Activated naive CD8-positive, alpha-beta T cell treated with anti-CD3 and anti-CD28 coated beads, Interleukin-2, amount 50 U/mL, for 16 hours (primary cell): ENCODE results near the gene PEX1.
"Not testable (repeated sequence)": the region's sequence is repeated elsewhere in the genome, so short reads cannot be mapped to it uniquely, and the experiment has no call there.

ENCODE experiments used
- DNase-seq: peaks from one replicate; pipeline ENCODE4 v3.0.0-alpha.2; 2020; ENCODE audit warnings: low read depth, low spot score

Gene PEX1

GRCh38 chr7:92504563-92504962 is 23.8 kb downstream of the PEX1 start:
- DNase-seq, result no peak

DNA sequence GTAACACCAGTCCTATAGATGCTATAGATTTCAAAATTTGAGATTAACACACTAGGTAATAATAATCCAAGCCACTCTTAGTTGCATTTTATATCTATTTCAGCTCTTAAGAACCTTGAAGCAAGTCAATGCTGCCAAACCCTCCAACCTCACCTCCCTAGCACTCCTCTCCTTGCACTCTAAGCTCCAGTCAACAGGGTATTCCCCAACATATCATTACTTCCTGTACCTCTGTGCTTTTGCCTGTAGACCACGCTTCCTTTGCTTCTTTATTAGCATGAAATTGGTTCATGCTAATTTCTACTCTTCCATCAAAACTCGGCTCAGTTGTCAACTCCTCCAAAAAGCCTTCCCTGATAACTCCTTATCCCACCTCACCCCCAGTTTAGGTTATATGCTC is 24.6 kb downstream of the PEX1 start:
- no peak for DNase-seq

GRCh38 chr7:92498557-92498956 is 29.8 kb downstream of the PEX1 start:
- DNase-seq, result no peak

- no peak for DNase-seq
Measured at GRCh38 chr7:92496876-92497275, 31.4 kb downstream of the PEX1 start.

- DNase-seq, result no peak
Measured at GRCh38 chr7:92489634-92490033, 38.7 kb downstream of the PEX1 start.

DNA sequence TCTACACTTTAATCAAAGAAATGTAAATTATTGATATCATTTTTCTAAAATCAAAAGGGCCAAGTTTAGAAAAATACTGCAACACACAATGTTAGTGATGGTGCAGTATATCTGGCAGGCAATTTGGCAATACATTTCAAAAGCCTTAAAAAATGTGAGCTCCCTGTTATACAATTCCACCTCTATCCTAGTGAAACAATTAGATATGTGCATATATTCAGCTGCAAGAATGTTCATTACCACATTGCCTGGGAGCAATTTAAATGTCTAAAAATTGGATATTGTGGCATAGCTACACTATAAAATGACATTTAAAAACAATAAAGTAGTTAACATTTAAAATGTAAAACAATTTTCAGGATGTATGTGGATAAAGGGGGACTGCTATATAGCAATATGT is 40.5 kb downstream of the PEX1 start:
- no peak for DNase-seq

DNA sequence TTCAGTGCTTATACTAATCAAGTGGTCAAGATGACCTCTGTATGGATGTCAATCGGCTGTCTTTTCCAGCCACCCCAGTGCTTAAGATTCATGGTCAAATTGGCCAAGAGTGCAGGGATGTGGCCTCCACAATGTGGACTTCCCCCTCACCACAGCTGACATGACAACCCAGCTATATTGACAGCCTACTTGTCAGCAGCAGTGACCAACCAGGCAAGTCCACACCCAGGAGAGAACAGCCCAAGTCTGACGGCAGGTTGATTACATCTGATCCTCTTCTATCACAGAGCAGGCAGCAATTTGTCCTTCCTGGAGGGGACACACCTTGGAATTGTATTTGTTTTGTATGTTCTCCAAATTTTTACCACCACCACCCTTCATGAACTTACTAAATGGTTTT is 42.3 kb downstream of the PEX1 start:
- DNase-seq, result no peak

DNA sequence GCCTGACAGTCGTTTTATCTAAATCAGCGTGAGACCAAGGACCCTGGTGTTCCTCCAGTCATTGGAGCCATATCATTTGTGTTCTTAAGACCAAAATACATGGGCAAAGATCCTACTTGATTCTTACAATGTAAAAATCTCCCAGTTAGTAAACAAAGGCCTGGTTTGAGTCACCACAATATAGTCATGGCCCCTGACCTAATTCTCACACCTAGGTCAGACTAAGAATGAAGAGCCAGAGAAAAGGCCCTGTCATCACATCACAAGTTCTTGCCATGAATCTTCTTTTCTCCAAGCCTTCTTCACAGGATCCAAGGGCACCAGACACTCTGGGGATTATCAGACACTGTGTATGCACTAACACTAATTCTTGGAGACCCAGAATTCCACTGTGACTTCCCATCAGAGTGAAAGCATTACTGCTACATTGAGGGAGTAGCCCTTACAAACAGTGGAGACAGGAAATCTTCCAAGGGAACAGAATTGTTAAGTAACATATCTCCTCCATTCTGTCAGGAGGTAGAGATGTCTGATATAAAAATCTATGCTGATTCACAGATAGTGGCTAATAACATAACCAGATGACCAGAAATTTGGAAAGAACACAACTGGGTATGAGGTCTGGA is 42.9 kb downstream of the PEX1 start:
- no peak for DNase-seq

DNA sequence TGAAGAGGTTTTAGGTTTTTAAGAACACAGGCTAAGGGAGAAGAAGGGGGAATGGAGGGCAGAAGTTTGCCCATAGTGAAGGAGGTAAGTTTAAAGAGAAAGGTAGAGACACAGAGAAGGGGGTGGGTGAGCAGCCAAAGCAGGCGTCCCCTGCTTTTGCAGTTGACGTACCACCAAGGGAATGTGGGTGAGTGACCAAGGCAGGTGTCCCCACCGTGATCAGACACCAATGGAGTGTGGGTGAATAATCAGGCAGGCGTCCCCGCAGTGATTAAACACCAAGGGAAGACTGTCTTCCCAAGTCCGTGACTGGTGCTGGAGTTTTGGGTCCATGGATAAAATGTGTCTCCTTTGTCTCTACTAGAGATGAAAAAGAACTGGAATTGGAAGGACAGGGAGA is 44.1 kb downstream of the PEX1 start:
- DNase-seq, result not testable (repeated sequence)

DNA sequence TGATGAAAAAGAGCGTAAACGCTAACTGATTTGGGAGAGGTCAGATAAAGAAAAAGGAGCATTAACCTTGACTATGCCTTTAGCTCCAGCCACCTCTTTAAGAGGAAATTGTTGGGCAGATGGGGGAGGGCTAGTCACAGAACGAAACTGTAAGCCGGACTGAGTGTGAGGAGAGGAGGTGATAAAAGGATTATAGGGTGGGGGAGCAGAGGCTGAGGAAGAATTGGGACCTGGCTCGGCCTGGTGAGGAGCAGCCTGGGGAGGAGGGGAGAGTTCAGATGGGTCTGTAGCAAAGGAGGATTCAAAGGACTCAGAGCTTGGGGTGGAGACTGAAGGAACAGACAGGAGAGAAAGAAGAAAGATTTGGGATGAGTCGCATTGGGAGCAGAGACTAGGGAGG is 44.7 kb downstream of the PEX1 start:
- DNase-seq, result not testable (repeated sequence)

- DNase-seq, result not testable (repeated sequence)
Measured at GRCh38 chr7:92479146-92479545, 49.2 kb downstream of the PEX1 start.

- no peak for DNase-seq
Measured at GRCh38 chr7:92478711-92479110, 49.6 kb downstream of the PEX1 start.

DNA sequence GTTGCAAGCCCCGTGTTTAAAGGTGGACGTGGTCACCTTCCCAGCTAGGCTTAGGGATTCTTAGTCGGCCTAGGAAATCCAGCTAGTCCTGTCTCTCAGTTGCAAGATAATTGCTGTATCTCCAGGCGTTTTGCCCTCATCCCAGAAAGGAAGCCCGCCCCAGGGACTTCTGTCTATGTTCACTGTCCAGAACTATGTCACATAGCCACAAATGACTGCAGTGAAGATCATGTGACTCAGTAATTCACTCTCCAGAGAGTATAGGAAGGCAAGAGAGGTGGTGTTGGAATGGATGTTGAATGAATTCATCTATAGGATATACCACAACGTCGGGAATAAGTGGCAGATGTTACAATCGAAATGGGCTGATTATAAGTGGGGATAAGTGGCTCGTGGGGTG is 50.2 kb downstream of the PEX1 start:
- no peak for DNase-seq

DNA sequence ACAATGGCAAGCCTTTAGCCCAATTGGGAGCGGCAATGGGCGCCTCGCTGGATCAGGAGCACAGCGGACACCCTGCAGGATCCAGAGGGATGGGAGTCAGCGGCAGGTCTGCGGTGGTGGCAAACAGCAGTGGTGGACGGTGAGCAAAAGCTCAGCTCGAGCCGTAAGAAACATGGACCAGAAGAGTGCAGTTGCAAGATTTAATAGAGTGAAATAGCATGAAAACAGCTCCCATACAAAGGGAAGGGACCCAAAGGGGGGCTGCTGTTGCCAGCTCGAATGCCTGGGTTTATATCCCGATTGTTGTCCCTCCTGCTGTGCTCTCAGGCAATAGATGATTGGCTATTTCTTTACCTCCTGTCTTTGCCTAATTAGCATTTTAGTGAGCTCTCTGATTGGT is 50.6 kb downstream of the PEX1 start, which contains the start of gene ERVW-1:
Gene ERVW-1, minus strand, starts transcription at position 266 of the 400 bp plus-strand sequence. CDS start 7,565 bp downstream, outside the sequence.
- DNase-seq, result not testable (repeated sequence)

- DNase-seq, result not testable (repeated sequence)
Measured at GRCh38 chr7:92475851-92476590, 52.3 kb downstream of the PEX1 start.

DNA sequence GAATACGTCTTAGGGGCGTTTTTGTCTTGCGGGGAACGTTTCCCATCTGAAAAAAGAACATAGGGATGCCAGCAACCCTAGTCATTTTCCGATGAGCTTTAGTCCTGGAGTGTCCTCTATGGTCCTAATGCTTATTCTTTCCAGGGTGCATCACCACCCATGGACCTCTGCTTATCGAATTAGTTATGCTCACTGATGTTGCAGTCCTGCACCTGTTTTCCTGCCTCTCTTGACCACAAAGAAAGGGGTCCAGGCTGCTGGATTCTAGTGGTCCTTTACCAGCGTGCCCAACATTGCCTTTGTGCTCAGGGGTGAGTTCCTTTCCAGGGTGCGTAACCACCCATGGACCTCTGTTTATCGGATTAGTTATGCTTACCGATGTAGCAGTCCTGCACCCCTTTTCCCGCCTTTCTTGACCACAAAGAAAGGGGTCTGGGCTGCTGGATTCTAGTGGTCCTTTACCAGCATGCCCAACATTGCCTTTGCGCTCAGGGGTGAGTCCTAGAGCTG is 53.0 kb downstream of the PEX1 start:
- not testable (repeated sequence) for DNase-seq

GRCh38 chr7:92473989-92474388 is 54.3 kb downstream of the PEX1 start:
- DNase-seq, result not testable (repeated sequence)

DNA sequence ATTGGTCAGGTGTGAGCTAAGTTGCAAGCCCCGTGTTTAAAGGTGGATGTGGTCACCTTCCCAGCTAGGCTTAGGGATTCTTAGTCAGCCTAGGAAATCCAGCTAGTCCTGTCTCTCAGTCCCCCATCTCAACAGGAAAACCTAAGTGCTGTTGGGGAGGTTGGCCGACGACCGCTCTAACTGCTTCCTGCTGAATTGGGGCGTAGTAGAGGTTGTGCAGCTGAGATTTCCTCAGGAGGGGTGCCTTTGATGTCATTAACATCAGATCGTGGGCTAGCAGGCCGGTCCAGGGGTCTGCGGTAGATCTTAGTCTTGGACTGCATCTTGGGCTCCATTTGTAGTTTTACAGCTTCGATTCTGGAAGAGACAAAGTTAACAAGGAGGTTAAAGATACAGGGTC is 59.7 kb downstream of the PEX1 start:
- not testable (repeated sequence) for DNase-seq

- no peak for DNase-seq
Measured at GRCh38 chr7:92466682-92467081, 61.6 kb downstream of the PEX1 start.

DNA sequence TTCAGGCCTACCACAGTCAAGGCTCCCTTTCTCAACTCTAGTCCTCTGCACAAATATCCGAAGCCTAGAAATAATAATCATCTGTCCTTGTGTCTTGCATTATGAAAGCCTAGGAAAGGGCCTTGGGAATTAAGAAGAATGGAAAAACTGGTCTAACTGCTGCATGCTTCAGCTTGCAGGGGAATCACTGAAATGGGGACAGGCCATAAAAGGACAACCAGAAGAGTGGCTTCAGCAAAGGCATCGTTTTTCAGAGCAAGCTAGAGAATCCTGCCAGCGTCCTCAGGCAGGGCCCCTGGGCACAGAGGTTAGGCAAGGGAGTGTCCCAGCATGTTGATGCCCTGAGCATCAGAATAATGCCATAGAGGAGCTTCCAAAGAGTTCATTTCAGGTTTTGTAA is 63.8 kb downstream of the PEX1 start:
- DNase-seq, result no peak

DNA sequence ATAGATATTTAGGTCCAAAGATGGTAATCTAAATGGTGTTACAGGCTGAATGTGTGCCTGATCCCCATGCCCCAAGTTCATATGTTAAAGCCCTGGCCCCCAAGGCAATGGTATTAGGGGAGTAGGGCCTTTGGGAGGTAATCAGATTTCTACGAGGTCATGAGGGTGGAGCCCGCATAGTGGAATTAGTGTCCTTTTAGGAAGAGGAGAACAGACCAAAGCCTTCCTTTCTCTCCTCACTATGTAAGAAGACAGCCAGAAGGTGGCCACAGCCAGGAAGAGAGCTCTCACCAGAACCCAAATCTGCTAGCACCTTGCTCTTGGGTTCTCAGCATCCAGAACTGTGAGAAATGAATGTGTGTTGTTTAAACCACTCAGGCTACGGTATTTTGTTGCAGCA is 65.8 kb downstream of the PEX1 start:
- DNase-seq, result no peak

- no peak for DNase-seq
Measured at GRCh38 chr7:92461027-92462003, 67.0 kb downstream of the PEX1 start.
